Measurements from ENCODE around the gene KRTAP1-4. TPM values are rescaled to one million over a fixed set of nuclear protein-coding genes. Genes with fewer than 3 reads are reported as not detected.
"Not testable (repeated sequence)": the region's sequence is repeated elsewhere in the genome, so short reads cannot be mapped to it uniquely, and the experiment has no call there.

KRTAP1-4 gene
- total RNA-seq, 2 donors from 2014 or later, result not detected

- no peak for DNase-seq (ENCODE audit: low spot score)
- intact Hi-C loops (cut with DNase I), result no loop called here
Observed at GRCh38 chr17:41052566-41052965, 22.6 kb upstream of the KRTAP1-4 start.

DNA sequence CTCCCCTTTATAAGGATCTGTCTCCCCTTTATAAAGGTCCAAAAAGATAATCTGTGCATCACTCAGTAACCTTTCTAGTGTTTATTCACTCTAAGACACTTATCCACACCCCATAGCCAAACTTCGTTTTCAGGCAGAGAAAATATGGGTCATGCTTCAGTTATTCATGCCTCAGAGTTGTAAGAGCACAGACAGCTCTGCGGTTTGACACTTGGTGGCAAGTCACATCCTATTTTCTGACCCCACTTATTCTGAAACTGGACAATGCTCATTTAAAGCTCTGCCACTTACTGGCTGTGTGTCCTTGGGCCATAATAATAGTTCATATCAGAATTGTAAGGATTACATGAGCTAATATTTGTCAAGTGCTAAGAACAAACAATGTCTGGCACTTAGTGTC, 19.1 kb upstream of the KRTAP1-4 start:
- no peak for DNase-seq (ENCODE audit: low spot score)
- intact Hi-C loops (cut with DNase I), result no loop called here

DNA sequence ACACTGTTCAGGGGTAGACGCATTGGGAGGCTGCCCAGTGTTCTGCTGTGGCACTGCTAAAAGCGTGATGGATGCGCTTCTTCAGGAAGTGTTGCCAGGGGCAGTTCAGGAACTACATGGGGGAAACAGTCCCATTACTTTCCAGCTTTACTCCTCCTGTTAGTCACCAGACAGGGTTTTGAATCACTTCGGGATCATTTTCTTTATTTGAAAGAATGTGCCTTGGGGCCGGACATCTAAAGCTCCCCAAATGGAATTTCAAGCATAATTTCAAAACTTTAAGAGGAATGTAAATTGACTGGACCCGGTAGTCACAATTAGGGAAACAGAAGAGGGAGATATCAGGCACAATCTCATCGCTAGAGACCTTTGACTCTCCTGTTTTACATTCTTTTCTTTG, 18.4 kb upstream of the KRTAP1-4 start:
- DNase-seq (ENCODE audit: low spot score), result no peak
- intact Hi-C loops (cut with DNase I), result no loop called here

- DNase-seq (ENCODE audit: low spot score); intact Hi-C loops (cut with DNase I): not testable (repeated sequence)
Observed at GRCh38 chr17:41046735-41047465, 16.9 kb upstream of the KRTAP1-4 start, which contains the start of gene KRTAP2-1. Gene KRTAP2-1, minus strand, starts transcription at chr17:41047316. Its CDS starts 49 bp downstream, at chr17:41047267.

DNA sequence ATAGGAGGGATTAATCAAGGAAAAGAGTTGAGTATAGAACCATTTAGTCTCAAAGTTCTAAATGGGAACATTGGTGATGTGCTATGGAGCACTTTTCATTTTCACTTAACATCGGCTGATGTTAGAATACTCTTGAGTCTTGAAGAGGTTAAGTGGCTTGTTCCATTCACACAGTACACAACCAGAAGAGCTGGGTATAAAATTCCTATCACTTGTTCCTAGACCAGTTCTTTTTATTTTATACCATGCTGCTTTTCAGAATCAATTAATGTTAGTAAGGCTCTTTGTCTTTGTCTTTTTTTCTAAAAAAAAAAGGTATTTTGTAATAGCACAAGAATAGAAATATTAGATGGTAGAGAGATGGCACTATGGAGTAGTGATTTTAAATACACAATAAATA, 13.0 kb upstream of the KRTAP1-4 start:
- DNase-seq (ENCODE audit: low spot score), result no peak

DNA sequence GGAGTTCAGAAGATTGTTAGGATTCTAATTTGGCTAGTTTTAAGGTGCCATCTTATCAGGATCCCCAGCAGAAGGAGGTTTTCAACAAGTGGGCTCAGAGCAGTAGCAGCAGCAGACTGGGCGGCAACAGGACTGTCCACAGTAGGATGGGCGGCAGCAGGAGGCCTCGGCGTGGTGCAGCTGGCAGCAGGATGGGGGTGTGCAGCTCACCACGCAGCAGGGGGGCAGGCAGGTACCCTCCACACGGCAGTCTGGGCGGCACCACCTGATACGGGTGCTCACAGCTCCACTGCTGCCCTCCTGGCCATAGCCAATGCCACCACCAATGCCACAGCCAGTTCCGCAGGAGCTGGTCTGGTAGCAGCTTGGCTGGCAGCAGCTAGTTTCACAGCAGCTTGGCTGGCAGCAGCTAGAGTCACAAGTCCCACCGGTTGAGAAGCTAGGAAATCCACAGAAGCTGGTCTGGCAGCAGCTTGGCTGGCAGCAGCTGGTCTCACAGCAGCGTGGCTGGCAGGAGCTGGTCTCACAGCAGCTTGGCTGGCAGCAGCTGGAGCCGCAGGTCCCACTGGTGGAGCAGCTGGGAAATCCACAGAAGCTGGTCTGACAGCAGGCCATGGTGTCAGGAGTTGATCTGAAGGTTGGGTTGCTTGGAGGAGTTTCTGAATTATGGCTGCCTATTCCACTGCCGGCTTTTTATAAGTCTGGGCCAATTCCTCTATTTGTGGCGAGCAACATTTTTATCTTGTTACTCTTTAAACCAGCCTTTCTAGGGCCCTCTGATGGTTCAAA, 11.0 kb upstream of the KRTAP1-4 start, which contains the start of gene KRTAP1-1:
Gene KRTAP1-1 (minus strand): TSS at position 668 of the 789 bp plus-strand sequence. CDS start 53 bp downstream, at position 615.
- DNase-seq (ENCODE audit: low spot score); intact Hi-C loops (cut with DNase I): not testable (repeated sequence)

More for the DNA sequence above, 13.0 kb upstream of the KRTAP1-4 start:
- intact Hi-C loops (cut with DNase I), result no loop called here

DNA sequence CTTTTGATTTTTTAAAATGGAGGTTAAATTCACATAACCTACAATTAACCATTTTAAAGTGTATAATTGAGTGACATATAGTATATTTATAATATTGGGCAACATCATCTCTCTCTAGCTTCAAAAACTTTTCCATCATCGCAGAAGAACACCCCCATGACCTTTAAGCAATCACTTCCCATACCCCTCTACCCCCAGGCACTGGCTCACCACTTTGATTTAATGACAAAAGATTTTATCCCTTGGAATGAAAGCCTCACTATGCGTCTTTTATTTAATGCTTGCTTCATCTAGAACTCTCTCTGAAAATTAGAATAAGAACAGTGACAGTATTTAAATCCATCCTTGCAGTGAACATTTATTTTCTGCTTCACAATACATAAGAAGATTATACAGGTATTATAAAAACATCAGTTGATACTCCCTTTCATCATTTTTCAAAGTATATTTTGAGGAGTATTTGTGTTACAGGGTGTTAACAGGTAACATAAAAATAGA, 7.9 kb upstream of the KRTAP1-4 start:
- no peak for DNase-seq (ENCODE audit: low spot score)
- intact Hi-C loops (cut with DNase I), result no loop called here

DNA sequence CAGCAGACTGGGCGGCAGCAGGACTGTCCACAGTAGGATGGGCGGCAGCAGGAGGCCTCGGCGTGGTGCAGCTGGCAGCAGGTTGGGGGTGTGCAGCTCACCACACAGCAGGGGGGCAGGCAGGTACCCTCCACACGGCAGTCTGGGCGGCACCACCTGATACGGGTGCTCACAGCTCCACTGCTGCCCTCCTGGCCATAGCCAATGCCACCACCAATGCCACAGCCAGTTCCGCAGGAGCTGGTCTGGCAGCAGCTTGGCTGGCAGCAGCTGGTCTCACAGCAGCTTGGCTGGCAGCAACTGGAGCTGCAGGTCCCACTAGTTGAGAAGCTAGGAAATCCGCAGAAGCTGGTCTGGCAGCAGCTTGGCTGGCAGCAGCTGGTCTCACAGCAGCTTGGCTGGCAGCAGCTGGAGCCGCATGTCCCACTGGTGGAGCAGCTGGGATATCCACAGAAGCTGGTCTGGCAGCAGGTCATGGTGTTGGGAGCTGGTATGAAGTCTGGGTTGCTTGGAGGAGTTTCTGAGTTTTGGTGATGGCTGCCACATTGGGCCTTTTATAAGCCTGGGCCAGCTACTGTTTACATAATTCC, 4.4 kb upstream of the KRTAP1-4 start, which contains the start of gene KRTAP1-3:
Gene KRTAP1-3 (minus strand): TSS at position 529 of the 590 bp plus-strand sequence. CDS start 53 bp downstream, at position 476.
- not testable (repeated sequence) for DNase-seq (ENCODE audit: low spot score)

GRCh38 chr17:41026715-41027471, 3.1 kb downstream of the KRTAP1-4 start, which contains the start of gene KRTAP1-5:
Gene KRTAP1-5, minus strand, starts transcription at chr17:41027208. Its CDS starts 53 bp downstream, at chr17:41027155.
- intact Hi-C loops (cut with DNase I), result no loop called here
- no peak for DNase-seq (ENCODE audit: low spot score)

More for the DNA sequence above, 4.4 kb upstream of the KRTAP1-4 start, which contains the start of gene KRTAP1-3:
- intact Hi-C loops (cut with DNase I), result not testable (repeated sequence)

GRCh38 chr17:41024697-41025096, 5.3 kb downstream of the KRTAP1-4 start:
- intact Hi-C loops (cut with DNase I), result no loop called here
- no peak for DNase-seq (ENCODE audit: low spot score)

DNA sequence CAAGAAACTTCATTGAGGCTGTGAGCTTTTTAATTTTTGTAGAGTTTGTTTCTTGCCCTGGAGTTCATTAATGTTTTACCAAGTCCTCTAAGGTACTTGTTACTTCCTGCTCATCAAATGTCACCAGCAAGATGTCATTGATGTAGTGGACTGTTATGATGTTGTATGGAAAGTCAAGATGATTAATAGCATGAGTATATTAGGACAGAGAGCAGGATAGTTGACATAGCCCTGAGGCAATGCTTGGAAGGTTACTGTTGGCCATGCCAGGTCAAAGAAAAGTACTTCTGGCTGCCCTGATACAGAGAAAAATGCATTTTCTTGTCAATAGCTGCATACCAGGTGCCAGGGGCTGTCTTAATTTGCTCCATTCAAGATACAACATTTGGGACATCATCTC, 9.7 kb downstream of the KRTAP1-4 start:
- intact Hi-C loops (cut with DNase I), result no loop called here
- DNase-seq (ENCODE audit: low spot score), result no peak

GRCh38 chr17:41019415-41019814, 10.6 kb downstream of the KRTAP1-4 start:
- intact Hi-C loops (cut with DNase I), result no loop called here
- DNase-seq (ENCODE audit: low spot score), result no peak

GRCh38 chr17:41018541-41018940, 11.5 kb downstream of the KRTAP1-4 start:
- intact Hi-C loops (cut with DNase I), result no loop called here
- DNase-seq (ENCODE audit: low spot score), result no peak

GRCh38 chr17:41016578-41017215, 13.3 kb downstream of the KRTAP1-4 start:
- intact Hi-C loops (cut with DNase I), result no loop called here
- DNase-seq (ENCODE audit: low spot score), result no peak

GRCh38 chr17:41015454-41015853, 14.5 kb downstream of the KRTAP1-4 start:
- DNase-seq (ENCODE audit: low spot score), result no peak

GRCh38 chr17:41013606-41014005, 16.4 kb downstream of the KRTAP1-4 start:
- no peak for DNase-seq (ENCODE audit: low spot score)
- intact Hi-C loops (cut with DNase I), result no loop called here

More at GRCh38 chr17:41015454-41015853, 14.5 kb downstream of the KRTAP1-4 start:
- intact Hi-C loops (cut with DNase I), result no loop called here

DNA sequence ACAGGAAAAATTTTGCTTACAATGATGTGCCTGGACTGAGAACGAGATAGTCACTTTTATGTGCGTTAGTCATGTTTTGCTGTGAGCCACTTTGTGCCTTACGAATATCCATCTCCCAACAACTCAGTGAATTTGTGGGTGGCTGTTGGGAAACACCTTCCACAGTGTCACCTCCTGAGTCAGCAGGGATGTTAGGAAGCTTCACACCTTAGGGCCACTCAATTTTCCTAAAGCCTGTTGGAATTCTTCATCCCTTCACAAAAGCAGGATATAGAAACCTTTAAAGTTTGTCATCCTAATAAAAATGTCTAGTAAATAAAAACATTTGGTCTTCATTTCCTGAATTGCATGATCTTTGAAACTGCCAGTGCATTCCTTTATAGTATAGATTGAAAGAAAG, 16.8 kb downstream of the KRTAP1-4 start:
- intact Hi-C loops (cut with DNase I), result no loop called here
- DNase-seq (ENCODE audit: low spot score), result no peak

Measured in posterior vena cava (tissue), 2 donors.